Measurements from ENCODE around the gene EML4. TPM values are rescaled to one million over a fixed set of nuclear protein-coding genes. Genes with fewer than 3 reads are reported as not detected.

The EML4 gene
- total and polyA plus RNA-seq, 10 donors, result 25.4 to 176 (median 88.2) TPM

- Histone ChIP-seq H3K4me3 (no peak overlapping the region), H3K27me3 (replicated peaks in 1 of 7) (no peaks in the 10 kb centered on the region), H3K4me1 (peaks cover 15 to 79% (median 55%) of the 10 kb centered on the region in 6 donors), H3K27ac (no peak overlapping the region), H3K36me3 (peaks cover 0 to 34% (median 14%) of the 10 kb centered on the region in 6 donors), H3K9me3 (no peaks in the 10 kb centered on the region)
- no peak for DNase-seq
- WGBS, 5 donors, result 60 to 81% (median 70%) methylated on average over 2 of the region's 2 CpGs
- TF ChIP-seq CTCF (IDR thresholded peaks at IDR 0.05 in 8 of 11, conservative IDR thresholded peaks at IDR 0.05 in 3 of 11), result no peak
- TF ChIP-seq POLR2A (IDR thresholded peaks at IDR 0.05), result no peak
- TF ChIP-seq POLR2AphosphoS5 (IDR thresholded peaks at IDR 0.05), result no peak
- intact Hi-C loops (cut with DNase I; ENCODE audit: low total_unique reads), result no loop called here
Measured at GRCh38 chr2:42244520-42244919, 75.4 kb downstream of the EML4 start.

GRCh38 chr2:42245396-42245795 is 76.2 kb downstream of the EML4 start:
- no peak overlapping the region for H3K27ac ChIP-seq
- no peak for TF ChIP-seq POLR2AphosphoS5 (IDR thresholded peaks at IDR 0.05)
- no peak for TF ChIP-seq POLR2A (IDR thresholded peaks at IDR 0.05)
- TF ChIP-seq CTCF (IDR thresholded peaks at IDR 0.05 in 8 of 11, conservative IDR thresholded peaks at IDR 0.05 in 3 of 11), result no peak
- no peak overlapping the region for H3K4me3 ChIP-seq
- H3K36me3 ChIP-seq, result peaks cover 0 to 34% (median 14%) of the 10 kb centered on the region in 6 donors
- no peak for DNase-seq
- peaks cover 24 to 79% (median 56%) of the 10 kb centered on the region in 6 donors for H3K4me1 ChIP-seq
- 93 to 98% (median 96%) methylated on average over 4 of the region's 4 CpGs for WGBS, 5 donors
- H3K9me3 ChIP-seq, result no peaks in the 10 kb centered on the region
- H3K27me3 ChIP-seq (replicated peaks in 1 of 7), result no peaks in the 10 kb centered on the region
- intact Hi-C loops (cut with DNase I; ENCODE audit: low total_unique reads), result no loop called here

GRCh38 chr2:42246562-42246961 is 77.4 kb downstream of the EML4 start:
- H3K36me3 ChIP-seq, result peaks cover 0 to 40% (median 17%) of the 10 kb centered on the region in 6 donors
- H3K27me3 ChIP-seq (replicated peaks in 1 of 7), result no peaks in the 10 kb centered on the region
- TF ChIP-seq POLR2AphosphoS5 (IDR thresholded peaks at IDR 0.05) (no peak), CTCF (IDR thresholded peaks at IDR 0.05 in 8 of 11, conservative IDR thresholded peaks at IDR 0.05 in 3 of 11) (no peak), POLR2A (IDR thresholded peaks at IDR 0.05) (no peak)
- no peaks in the 10 kb centered on the region for H3K9me3 ChIP-seq
- no peak for DNase-seq
- H3K4me3 ChIP-seq, result no peak overlapping the region
- peaks cover 17 to 79% (median 54%) of the 10 kb centered on the region in 6 donors for H3K4me1 ChIP-seq
- intact Hi-C loops (cut with DNase I; ENCODE audit: low total_unique reads), result no loop called here
- WGBS, 5 donors, result 92 to 97% (median 96%) methylated on average over 1 of the region's 1 CpG
- no peak overlapping the region for H3K27ac ChIP-seq

GRCh38 chr2:42248846-42249245 is 79.7 kb downstream of the EML4 start:
- no peaks in the 10 kb centered on the region for H3K27me3 ChIP-seq (replicated peaks in 1 of 7)
- intact Hi-C loops (cut with DNase I; ENCODE audit: low total_unique reads), result no loop called here
- no peak for TF ChIP-seq CTCF (IDR thresholded peaks at IDR 0.05 in 8 of 11, conservative IDR thresholded peaks at IDR 0.05 in 3 of 11)
- peaks cover 0 to 50% (median 19%) of the 10 kb centered on the region in 6 donors for H3K36me3 ChIP-seq
- WGBS, 5 donors, result 76 to 91% (median 82%) methylated on average over 1 of the region's 1 CpG
- H3K4me1 ChIP-seq, result peaks cover 16 to 78% (median 33%) of the 10 kb centered on the region in 6 donors
- H3K27ac ChIP-seq, result no peak overlapping the region
- no peak overlapping the region for H3K4me3 ChIP-seq
- H3K9me3 ChIP-seq, result no peaks in the 10 kb centered on the region
- DNase-seq, result no peak

All from spleen (tissue), 11 donors.